OCI-M1 (cell line): ENCODE measurements around the gene RND2.
A peak's percentile ranks its signal among the peaks of the same experiment; 100 is the strongest.

Experiments
- DNase-seq: peaks from one replicate; lab custom pipeline; 2025; lab: John Stamatoyannopoulos, UW

RND2 gene

GRCh38 chr17:43006639-43007551, 18.1 kb upstream of the RND2 start, which contains the start of gene IFI35:
IFI35 (plus strand) TSS chr17:43006784; CDS start chr17:43006948, 164 bp downstream.
- DNase-seq: peak; percentile 94

- peak; percentile 37 for DNase-seq
Observed at GRCh38 chr17:43010667-43011308, 14.2 kb upstream of the RND2 start.

DNA sequence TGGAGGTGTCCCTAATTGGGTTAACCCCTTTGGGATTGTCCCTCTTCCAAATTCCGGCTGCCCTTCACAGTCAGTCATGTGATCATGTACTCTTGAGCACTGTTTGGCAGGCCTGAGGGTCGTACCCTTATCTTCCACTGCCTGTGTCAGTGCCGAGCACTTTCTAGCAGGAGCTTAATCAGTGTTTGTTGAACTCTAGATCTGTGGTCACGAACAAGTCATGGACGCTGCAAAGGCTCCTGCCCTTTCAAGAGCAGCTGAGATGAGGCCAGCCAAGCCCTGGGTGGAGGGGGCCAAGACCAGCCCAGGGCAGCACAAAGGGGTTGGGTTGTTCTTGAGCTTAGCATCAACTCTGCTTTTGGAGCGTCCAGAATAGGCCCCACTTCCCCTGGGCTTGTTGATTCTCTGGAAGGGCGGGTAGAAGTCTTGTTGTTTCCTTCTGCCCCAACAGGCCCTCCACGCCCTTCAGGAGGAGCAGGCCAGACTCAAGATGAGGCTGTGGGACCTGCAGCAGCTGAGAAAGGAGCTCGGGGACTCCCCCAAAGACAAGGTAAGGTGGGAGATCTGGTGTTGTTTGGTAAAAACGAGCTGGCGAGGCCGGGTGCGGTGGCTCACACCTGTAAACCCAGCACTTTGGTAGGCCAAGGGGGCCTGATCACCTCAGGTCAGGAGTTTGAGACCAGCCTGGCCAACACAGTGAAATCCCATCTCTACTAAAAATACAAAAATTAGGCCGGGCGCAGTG, 13.1 kb upstream of the RND2 start:
- peak; percentile 48 for DNase-seq

GRCh38 chr17:43013296-43013695, 11.7 kb upstream of the RND2 start:
- no peak for DNase-seq

DNA sequence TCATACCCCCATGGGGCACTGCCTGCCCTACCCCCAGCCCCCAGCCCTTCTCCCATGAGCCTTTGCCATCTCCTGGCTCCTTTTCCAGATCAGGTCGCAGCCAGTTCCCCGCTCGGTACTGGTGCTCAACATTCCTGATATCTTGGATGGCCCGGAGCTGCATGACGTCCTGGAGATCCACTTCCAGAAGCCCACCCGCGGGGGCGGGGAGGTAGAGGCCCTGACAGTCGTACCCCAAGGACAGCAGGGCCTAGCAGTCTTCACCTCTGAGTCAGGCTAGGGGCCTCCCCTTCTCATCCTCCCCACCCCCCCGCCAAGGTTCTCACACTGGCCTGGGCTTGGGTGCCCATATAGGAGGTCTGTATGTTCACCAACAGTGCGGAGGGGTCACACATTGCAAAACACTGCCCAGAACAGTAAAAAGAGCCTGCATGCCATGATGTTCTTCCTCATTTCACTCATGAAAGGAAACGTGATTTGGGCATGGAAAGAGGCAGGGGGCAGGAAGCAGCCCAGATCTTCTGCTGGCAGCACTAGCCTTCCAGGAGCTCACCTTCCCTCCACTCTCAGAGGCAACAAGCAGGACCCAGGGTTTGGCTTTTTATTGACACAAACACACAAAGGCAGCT, 10.9 kb upstream of the RND2 start:
- peak; percentile 48 for DNase-seq

GRCh38 chr17:43014649-43015542, 10.1 kb upstream of the RND2 start:
- DNase-seq: peak; percentile 48

GRCh38 chr17:43015579-43015978, 9.5 kb upstream of the RND2 start:
- DNase-seq: no peak

DNA sequence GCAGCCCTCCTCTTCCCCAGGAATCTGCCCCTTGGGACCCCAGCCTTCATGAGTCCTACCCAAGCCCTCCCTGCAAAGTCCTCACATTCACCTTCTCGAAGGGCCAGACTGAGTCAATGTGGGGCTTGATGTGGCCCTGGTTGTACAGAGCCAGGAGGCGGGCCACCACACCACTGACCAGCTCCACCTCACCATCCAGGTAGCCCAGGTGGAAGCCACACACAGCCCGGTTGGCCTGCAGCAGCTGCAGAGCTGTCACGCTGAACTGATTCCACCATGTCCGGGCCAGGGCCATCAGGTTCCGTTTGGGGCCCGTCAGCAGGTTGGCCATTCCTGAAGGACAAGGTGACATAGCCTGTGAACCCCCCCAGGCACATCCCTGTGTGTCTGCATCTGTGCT, 8.8 kb upstream of the RND2 start:
- no peak for DNase-seq

- no peak for DNase-seq
Observed at GRCh38 chr17:43018008-43018853, 6.8 kb upstream of the RND2 start.

GRCh38 chr17:43018932-43019331, 6.1 kb upstream of the RND2 start:
- DNase-seq: peak; percentile 78

DNA sequence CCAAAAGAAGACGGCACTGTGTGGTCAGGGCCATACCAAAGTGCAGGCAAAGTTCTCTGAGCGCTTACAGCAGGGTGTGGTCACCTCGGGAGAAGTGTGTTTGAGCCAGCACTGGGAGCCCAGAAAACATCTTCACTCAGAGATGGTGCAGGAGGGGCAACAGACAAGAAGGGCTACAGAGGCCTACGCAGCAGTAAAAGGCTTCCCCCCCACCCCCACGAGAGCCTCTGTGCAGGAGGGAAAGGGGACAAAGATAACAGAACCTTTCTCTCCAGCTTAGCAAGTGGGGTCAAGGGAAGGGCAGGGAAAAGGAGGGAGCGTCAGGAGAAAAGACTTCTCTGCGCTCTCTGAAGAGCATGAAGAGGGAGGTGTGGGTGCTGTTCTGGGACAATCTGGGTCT, 5.6 kb upstream of the RND2 start:
- peak; percentile 69 for DNase-seq

GRCh38 chr17:43020030-43020621, 4.9 kb upstream of the RND2 start:
- peak; percentile 24 for DNase-seq

GRCh38 chr17:43020789-43021740, 4.0 kb upstream of the RND2 start:
- DNase-seq: peak; percentile 98

GRCh38 chr17:43021741-43022512, 3.1 kb upstream of the RND2 start, which contains the start of gene VAT1:
VAT1 (minus strand) TSS chr17:43022385; CDS start chr17:43022322, 63 bp downstream.
- peak; percentile 92 for DNase-seq

- no peak for DNase-seq
Observed at GRCh38 chr17:43025290-43025657, 243 bp downstream of the RND2 start.

DNA sequence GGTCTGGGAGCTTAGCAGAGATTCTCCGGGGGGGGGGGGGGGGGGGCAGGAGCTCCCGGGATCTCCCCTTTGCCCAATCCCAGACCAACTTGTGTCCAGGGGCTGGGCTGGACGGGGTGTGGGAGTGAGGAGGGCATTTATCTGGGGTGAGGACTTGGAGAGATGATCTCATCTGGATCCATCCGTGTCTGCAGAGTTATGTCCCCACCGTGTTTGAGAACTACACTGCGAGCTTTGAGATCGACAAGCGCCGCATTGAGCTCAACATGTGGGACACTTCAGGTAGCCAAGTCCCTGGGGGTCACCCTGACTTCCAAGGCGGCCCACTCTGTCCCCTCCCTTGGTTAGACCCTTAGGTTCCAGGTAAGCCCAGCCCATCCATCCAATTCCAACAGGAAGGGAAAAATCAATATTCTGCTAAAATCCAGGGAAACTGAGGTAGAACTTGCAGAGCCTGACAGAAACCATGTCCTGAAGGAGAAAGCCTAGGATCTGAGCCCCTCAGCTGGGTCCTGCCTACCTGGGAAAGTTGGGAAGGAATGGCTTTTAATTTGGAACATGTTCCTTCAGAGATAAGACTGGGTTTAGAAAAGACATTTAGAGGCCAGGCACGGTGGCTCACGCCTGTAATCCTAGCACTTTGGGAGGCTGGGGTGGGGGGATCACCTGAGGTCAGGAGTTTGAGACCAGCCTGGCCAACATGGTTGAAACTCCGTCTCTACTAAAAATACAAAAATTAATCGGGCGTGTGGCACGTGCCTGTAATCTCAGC, 921 bp downstream of the RND2 start:
- no peak for DNase-seq

DNA sequence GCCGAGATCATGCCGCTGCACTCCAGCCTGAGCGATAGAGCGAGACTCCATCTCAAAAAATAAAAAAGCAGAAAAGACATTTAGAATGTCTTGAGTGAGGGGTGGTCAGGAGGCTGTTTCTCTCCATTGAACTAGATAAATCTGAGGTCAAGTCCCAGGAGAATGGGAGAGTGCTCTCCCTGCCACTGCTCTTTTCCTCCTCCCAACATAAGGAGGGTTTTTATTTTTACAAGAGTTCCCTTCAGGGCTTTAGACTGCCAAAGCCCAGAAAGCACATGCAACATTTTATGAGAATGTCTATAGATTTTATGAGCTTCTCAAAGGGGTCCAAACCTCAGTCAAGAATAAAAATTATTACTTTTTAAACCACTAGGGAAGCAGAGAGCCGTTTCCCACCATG, 1.6 kb downstream of the RND2 start:
- no peak for DNase-seq
